GM12891 (cell line): Measurements from ENCODE around the gene MTHFSD.

ENCODE experiments used
- DNase-seq: peaks from one replicate; pipeline ENCODE4 v3.0.0; 2011; ENCODE audit warnings: low spot score; ENCODE audit not compliant: insufficient read length
- FAIRE-seq: peaks from 2 replicates; lab custom pipeline; 2011; peaks lifted over from hg19 to GRCh38; lab: Jason Lieb, UNC
- PAX5 ChIP-seq: IDR thresholded peaks from 2 replicates; pipeline ENCODE4 v1.6.1; 2011; ENCODE audit warnings: low read length, moderate library complexity, mild to moderate bottlenecking; ENCODE audit not compliant: insufficient read depth, severe bottlenecking
- POLR2A ChIP-seq: IDR thresholded peaks from 2 replicates; pipeline ENCODE4 v1.6.1; 2011; ENCODE audit warnings: low read depth, low read length, control low read depth
- POLR2AphosphoS5 ChIP-seq: IDR thresholded peaks from 2 replicates; pipeline ENCODE4 v1.6.1; 2011; ENCODE audit warnings: low read depth, low read length, control low read depth
- POU2F2 ChIP-seq: IDR thresholded peaks from 2 replicates; pipeline ENCODE4 v1.6.1; 2011; ENCODE audit warnings: low read depth, mild to moderate bottlenecking, control low read depth, low read length, moderate library complexity
- SPI1 ChIP-seq: IDR thresholded peaks from 2 replicates; pipeline ENCODE4 v1.6.1; 2011; ENCODE audit warnings: low read depth, low read length, control low read depth
- TAF1 ChIP-seq: IDR thresholded peaks from 2 replicates; pipeline ENCODE4 v1.6.1; 2011; ENCODE audit warnings: low read depth, low read length, control low read depth

MTHFSD gene

GRCh38 chr16:86508947-86509758 lies 45.9 kb downstream of the MTHFSD start:
- no peak for DNase-seq
- FAIRE-seq: peak; percentile 41

GRCh38 chr16:86508028-86508946 lies 46.7 kb downstream of the MTHFSD start:
- DNase-seq (no peak), FAIRE-seq (no peak)
- TF ChIP-seq POLR2A: no peak
- TF ChIP-seq SPI1: no peak
- no peak for TF ChIP-seq PAX5
- TF ChIP-seq TAF1: no peak
- TF ChIP-seq POU2F2: no peak
- no peak for TF ChIP-seq POLR2AphosphoS5

More at GRCh38 chr16:86508947-86509758, 45.9 kb downstream of the MTHFSD start:
- TF ChIP-seq SPI1: no peak
- TF ChIP-seq TAF1: no peak
- no peak for TF ChIP-seq PAX5
- no peak for TF ChIP-seq POLR2AphosphoS5
- TF ChIP-seq POLR2A: no peak

DNA sequence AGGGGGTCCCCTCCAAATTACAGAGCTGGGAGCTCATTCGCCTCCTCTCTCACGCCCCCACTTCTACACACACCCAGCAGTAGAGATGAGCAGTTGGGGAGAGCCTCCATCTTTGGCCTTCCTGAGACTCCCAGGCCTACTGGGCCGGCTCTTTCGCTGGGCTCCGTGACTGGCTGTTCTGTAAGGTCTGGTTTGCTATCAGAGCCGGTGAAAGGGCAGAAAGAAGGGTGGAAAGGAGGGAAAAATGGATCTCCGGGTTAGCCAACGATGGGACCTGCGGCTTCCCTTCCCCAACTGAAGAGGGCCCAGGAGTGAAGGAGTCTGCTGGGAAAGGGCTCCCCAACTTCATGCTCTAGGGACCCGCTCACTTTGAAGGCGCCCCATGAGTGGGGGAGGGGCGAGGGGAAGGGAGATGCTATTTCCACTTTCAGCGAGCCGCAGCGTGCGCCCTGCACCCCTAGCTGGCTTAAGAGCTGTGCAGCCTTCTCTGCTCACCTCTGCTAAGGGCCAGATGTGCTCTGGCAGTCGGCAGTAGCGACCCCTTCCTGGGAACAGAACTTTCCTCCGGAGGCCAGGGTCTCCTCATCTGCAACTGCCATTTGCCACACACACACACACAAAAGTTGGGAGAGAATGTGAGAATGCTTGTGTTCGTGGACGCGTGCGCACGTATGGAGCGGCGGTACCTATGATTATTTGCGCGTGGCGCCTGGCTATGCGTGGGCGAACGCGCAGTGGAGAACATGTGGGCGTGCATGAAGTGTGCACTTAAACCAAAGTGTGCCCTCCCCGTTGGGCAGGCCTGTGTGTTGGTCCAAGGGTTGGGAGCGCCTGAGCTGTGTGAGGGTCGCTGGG lies 47.6 kb downstream of the MTHFSD start:
- FAIRE-seq (no peak), DNase-seq (no peak)
- TF ChIP-seq TAF1: no peak
- TF ChIP-seq POU2F2: no peak
- no peak for TF ChIP-seq SPI1
- no peak for TF ChIP-seq PAX5
- no peak for TF ChIP-seq POLR2AphosphoS5
- no peak for TF ChIP-seq POLR2A

GRCh38 chr16:86505899-86506864 lies 48.9 kb downstream of the MTHFSD start:
- TF ChIP-seq POU2F2 (no peak), SPI1 (no peak), TAF1 (no peak), POLR2AphosphoS5 (no peak), PAX5 (no peak)
- DNase-seq (no peak), FAIRE-seq (no peak)

DNA sequence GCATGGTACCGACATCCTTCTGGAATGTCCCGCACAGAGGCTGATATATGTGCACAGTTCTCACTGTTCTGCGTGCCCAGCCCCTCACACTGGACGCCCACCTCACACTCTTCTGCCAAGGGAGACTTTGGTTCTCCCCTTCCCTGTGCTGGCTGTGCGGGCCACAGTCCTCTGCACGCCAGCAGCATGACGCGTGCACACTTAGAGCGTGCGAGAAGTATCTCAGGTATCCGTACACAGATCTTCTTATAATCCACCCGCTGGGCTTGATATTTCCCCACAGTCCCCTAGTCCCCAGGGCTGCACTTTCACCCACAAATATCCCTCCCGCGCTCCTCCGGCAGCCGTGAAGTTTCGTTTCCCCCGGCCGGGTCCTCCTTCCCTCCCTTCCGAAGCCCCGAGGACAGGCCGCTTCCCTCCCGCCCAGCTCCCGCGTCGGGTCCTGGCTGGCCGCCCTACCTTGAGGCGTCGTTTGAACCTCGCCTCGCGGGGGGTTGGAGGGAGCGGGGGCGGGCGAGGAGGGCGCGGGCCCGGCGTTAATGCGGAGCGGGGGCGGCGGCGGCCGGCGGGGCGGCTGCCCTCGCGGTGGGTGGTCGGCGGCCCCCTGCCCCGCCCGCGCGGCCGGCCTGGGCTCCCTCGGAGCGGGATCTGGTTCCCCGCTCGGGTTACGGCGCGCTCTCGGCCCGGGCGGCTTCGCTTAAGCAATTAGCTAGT lies 49.7 kb downstream of the MTHFSD start:
- DNase-seq: no peak
- no peak for FAIRE-seq
- TF ChIP-seq POLR2AphosphoS5 (no peak), PAX5 (no peak), POLR2A (no peak), SPI1 (no peak), POU2F2 (no peak), TAF1 (no peak)

DNA sequence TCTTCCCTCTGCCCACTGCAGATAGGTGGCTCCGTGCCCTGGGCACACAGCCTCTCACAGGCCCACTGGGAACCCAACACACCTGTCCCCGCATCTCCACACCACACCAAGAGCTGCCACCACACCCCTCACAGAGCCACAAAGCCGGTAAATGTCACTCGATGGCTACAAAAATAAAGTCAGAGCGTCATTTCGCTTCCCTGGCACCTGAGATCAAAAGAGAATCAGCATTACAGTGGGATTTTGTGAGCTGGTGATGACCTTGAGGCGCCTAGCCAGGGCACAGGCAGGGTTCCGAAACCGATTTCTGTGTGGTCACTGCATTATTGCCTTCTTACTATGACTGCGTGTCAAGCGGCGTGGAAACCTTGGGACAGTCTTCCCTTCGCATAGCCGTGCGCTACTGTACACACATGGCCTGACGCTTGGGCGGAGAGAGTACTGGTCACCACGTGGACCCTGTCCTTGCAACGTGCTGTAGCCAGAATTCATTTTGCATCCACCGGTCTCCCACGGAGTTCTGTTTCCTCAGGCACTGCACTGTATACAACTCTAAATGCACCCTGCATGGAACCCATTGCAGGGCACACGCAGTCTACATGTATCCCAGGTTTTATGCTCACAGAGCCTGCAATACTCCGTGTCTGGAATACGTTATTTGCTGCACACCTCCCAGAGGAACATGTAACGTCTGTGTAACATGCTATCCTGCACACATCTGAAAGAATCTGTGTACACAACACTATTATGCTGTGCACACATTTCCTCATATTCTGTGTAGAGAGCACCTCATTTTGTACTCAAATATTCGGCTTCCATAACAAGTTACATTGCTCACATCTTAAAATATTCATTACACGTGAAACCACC lies 50.5 kb downstream of the MTHFSD start:
- DNase-seq (no peak), FAIRE-seq (no peak)
- TF ChIP-seq TAF1: no peak
- TF ChIP-seq PAX5: no peak
- TF ChIP-seq POLR2A: no peak
- no peak for TF ChIP-seq POU2F2
- TF ChIP-seq SPI1: no peak
- TF ChIP-seq POLR2AphosphoS5: no peak

GRCh38 chr16:86503830-86504229 lies 51.2 kb downstream of the MTHFSD start:
- no peak for TF ChIP-seq POU2F2
- no peak for TF ChIP-seq SPI1
- TF ChIP-seq POLR2A: no peak
- TF ChIP-seq TAF1: no peak
- TF ChIP-seq PAX5: no peak
- TF ChIP-seq POLR2AphosphoS5: no peak
- DNase-seq (no peak), FAIRE-seq (no peak)
